Hepatocyte (in vitro differentiated cells): Measurements from ENCODE around the gene PHLDA1. TPM values are rescaled to one million over a fixed set of nuclear protein-coding genes. Genes with fewer than 3 reads are reported as not detected.

Experiments
- DNase-seq: peaks from one replicate; pipeline ENCODE4 v3.0.0-alpha.2; 2016; ENCODE audit warnings: low spot score
- H2AFZ ChIP-seq: fragments of 200-600 bp; sonication (generic); 2 replicates; pipeline ENCODE4 v1.6.0; 2016; ENCODE audit warnings: antibody characterized with exemption, mild to moderate bottlenecking
- H3K27ac ChIP-seq: fragments of 200-600 bp; sonication (generic); 2 replicates; pipeline ENCODE4 v1.5.1; 2016; ENCODE audit warnings: mild to moderate bottlenecking
- H3K27me3 ChIP-seq: fragments of 200-600 bp; sonication (generic); 2 replicates; pipeline ENCODE4 v1.6.1; 2016
- H3K36me3 ChIP-seq: fragments of 200-600 bp; sonication (generic); replicated peaks from 2 replicates; pipeline ENCODE4 v1.5.1; 2016; ENCODE audit warnings: low read depth; ENCODE audit not compliant: insufficient read depth
- H3K4me1 ChIP-seq: fragments of 200-600 bp; sonication (generic); 2 replicates; pipeline ENCODE4 v1.5.1; 2016; ENCODE audit warnings: mild to moderate bottlenecking, moderate library complexity; ENCODE audit not compliant: insufficient read depth
- H3K4me2 ChIP-seq: fragments of 200-600 bp; sonication (generic); 2 replicates; pipeline ENCODE4 v1.6.0; 2016
- H3K4me3 ChIP-seq: fragments of 200-600 bp; sonication (generic); 2 replicates; pipeline ENCODE4 v1.5.1; 2016; ENCODE audit warnings: mild to moderate bottlenecking
- H3K79me2 ChIP-seq: fragments of 200-600 bp; sonication (generic); 2 replicates; pipeline ENCODE4 v1.6.0; 2017; ENCODE audit warnings: mild to moderate bottlenecking
- H3K9me2 ChIP-seq: fragments of 200-600 bp; sonication (generic); replicated peaks from 2 replicates; pipeline ENCODE4 v1.6.0; 2017; ENCODE audit warnings: mild to moderate bottlenecking; ENCODE audit not compliant: insufficient read depth
- H3K9me3 ChIP-seq: fragments of 200-600 bp; sonication (generic); 2 replicates; pipeline ENCODE4 v1.5.1; 2016; ENCODE audit warnings: low read depth, mild to moderate bottlenecking
- H4K20me1 ChIP-seq: fragments of 200-600 bp; sonication (generic); 2 replicates; pipeline ENCODE4 v1.6.0; 2016; ENCODE audit warnings: mild to moderate bottlenecking; ENCODE audit not compliant: insufficient read depth, poor library complexity, severe bottlenecking
- EZH2 ChIP-seq: fragments of 200-600 bp; sonication (generic); IDR thresholded peaks from 2 replicates; pipeline ENCODE4 v1.6.1; 2016; ENCODE audit warnings: antibody characterized with exemption, mild to moderate bottlenecking, borderline replicate concordance
- EZH2phosphoT487 ChIP-seq: fragments of 200-600 bp; sonication (generic); IDR thresholded peaks from one replicate; pipeline ENCODE4 v1.6.1; 2018; ENCODE audit warnings: antibody characterized with exemption, mild to moderate bottlenecking, low read depth, moderate library complexity; ENCODE audit not compliant: unreplicated experiment, severe bottlenecking
- WGBS: methylation state at CpG from one replicate; pipeline ENCODE4 v1.1.6; 2016; ENCODE audit warnings: low lambda C conversion rate; ENCODE audit errors: missing lambda C conversion rate; 5-methylcytosine and 5-hydroxymethylcytosine counted together
- polyA plus RNA-seq: library from polyadenylated mRNA; unstranded; fragments of >200 nt; fragmentation: Nextera tagmentation; extraction: Ambion mirVana; gene quantifications from 2 replicates; pipeline ENCODE4 v1.2.1, GENCODE V29; 2016
- total RNA-seq: library from RNA; depleted of rRNA; stranded (reverse); fragments of >200 nt; gene quantifications from 2 replicates; pipeline ENCODE4 v1.2.3, GENCODE V29; 2014
- TF ChIP-seq, protein P1 (sequence below): fragments of 200-600 bp; sonication (generic); IDR thresholded peaks from 2 replicates; pipeline ENCODE4 v1.5.1; 2016; ENCODE audit warnings: antibody characterized with exemption, mild to moderate bottlenecking; ENCODE audit not compliant: poor library complexity

Gene PHLDA1
- total and polyA plus RNA-seq, 2 experiments from 2014 or later = 29.9 to 50.8 TPM

DNA sequence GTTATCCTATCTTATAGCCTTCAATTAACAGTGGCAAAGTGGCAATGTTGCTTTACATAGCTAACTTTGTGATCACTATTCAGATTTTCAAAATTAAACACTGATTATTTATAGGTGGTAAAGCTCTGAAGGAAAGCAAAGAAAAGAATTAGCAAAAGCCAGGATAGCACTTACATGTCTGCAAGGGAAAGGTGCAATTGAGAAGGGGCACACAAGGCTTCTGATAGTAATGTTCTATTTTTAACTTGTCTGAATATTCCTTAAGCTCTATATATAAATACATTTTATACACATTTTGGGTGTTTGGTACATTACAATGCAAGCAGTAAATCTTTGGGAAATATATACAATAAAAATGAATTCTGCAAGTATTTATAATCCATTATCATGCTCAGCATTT is 42.0 kb upstream of the PHLDA1 start:
- H3K9me3 ChIP-seq = no peaks in the 10 kb centered on the region
- peaks cover 100% of the 10 kb centered on the region for H3K79me2 ChIP-seq
- no peak overlapping the region for H3K27ac ChIP-seq
- no peaks in the 10 kb centered on the region for H3K27me3 ChIP-seq
- H3K4me1 ChIP-seq = no peaks in the 10 kb centered on the region
- no peak overlapping the region for H3K4me2 ChIP-seq
- peaks cover 69% of the 10 kb centered on the region for H4K20me1 ChIP-seq
- TF ChIP-seq EZH2phosphoT487 (no peak), EZH2 (no peak)
- TF ChIP-seq, protein P1, sequence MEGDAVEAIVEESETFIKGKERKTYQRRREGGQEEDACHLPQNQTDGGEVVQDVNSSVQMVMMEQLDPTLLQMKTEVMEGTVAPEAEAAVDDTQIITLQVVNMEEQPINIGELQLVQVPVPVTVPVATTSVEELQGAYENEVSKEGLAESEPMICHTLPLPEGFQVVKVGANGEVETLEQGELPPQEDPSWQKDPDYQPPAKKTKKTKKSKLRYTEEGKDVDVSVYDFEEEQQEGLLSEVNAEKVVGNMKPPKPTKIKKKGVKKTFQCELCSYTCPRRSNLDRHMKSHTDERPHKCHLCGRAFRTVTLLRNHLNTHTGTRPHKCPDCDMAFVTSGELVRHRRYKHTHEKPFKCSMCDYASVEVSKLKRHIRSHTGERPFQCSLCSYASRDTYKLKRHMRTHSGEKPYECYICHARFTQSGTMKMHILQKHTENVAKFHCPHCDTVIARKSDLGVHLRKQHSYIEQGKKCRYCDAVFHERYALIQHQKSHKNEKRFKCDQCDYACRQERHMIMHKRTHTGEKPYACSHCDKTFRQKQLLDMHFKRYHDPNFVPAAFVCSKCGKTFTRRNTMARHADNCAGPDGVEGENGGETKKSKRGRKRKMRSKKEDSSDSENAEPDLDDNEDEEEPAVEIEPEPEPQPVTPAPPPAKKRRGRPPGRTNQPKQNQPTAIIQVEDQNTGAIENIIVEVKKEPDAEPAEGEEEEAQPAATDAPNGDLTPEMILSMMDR = no peak
- H2AFZ ChIP-seq = no peak overlapping the region
- no peak overlapping the region for H3K4me3 ChIP-seq
- no peaks in the 10 kb centered on the region for H3K36me3 ChIP-seq
- no peak for DNase-seq
- no peaks in the 10 kb centered on the region for H3K9me2 ChIP-seq

- Histone ChIP-seq H3K36me3 (no peaks in the 10 kb centered on the region), H3K79me2 (peaks cover 100% of the 10 kb centered on the region), H3K27ac (no peak overlapping the region), H4K20me1 (peaks cover 65% of the 10 kb centered on the region), H3K4me1 (no peaks in the 10 kb centered on the region), H3K27me3 (no peaks in the 10 kb centered on the region), H3K9me3 (no peaks in the 10 kb centered on the region), H3K4me3 (no peak overlapping the region), H3K9me2 (no peaks in the 10 kb centered on the region), H2AFZ (no peak overlapping the region), H3K4me2 (no peak overlapping the region)
- WGBS = 94% methylated on average over 3 of the region's 3 CpGs
- DNase-seq = no peak
- TF ChIP-seq EZH2 (no peak), EZH2phosphoT487 (no peak)
- TF ChIP-seq, protein P1 = no peak
Measured at GRCh38 chr12:76072568-76072967, 41.0 kb upstream of the PHLDA1 start.

DNA sequence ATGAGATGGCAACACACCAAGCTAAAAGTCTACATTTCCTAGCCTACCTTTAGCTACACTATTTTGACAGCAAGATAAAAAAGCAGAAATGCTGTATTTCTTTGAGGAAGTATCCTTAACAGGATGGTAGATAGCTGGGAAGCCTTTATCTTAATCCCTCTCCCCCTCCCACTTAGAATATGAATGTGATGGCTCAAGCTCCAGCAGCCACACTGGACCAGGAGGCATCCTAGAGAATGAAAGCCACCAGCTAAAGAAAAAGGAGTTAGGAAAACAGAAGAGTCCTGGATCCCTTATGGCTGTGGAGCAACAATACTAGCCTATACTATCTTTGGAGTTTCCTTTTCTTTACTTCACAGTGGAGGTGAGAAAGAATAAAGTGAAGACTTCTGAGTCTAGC is 37.8 kb upstream of the PHLDA1 start:
- Histone ChIP-seq H2AFZ (no peak overlapping the region), H3K4me2 (no peak overlapping the region), H3K27ac (no peak overlapping the region), H3K4me3 (no peak overlapping the region), H3K36me3 (no peaks in the 10 kb centered on the region), H3K27me3 (no peaks in the 10 kb centered on the region), H3K9me2 (no peaks in the 10 kb centered on the region), H4K20me1 (peaks cover 33% of the 10 kb centered on the region), H3K79me2 (peaks cover 99% of the 10 kb centered on the region), H3K4me1 (no peaks in the 10 kb centered on the region), H3K9me3 (peaks cover 7% of the 10 kb centered on the region)
- TF ChIP-seq EZH2phosphoT487 = no peak
- TF ChIP-seq, protein P1 = no peak
- no peak for TF ChIP-seq EZH2
- no peak for DNase-seq

DNA sequence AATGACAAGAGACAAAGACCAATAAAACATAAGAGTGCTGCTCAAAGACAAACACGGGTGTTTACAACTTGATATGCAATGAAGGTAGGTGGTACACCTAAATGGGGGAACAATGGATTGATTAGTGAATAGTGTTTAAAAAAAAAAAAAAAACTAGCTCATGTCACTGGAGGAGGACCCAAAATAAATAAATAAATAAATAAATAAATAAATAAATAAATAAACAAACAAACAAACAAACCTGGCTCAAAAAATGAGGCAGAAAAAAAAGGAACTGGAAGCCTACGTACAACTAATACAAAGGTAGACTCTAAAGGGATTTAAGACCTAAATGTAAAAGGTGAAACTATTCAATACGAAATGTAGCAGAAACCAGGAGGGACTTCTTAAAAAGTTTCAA is 34.3 kb upstream of the PHLDA1 start:
- H3K27ac ChIP-seq = no peak overlapping the region
- peak overlapping the region; percentile 2 for H3K4me3 ChIP-seq
- no peaks in the 10 kb centered on the region for H3K36me3 ChIP-seq

More for the DNA sequence above, 34.3 kb upstream of the PHLDA1 start:
- Histone ChIP-seq H3K4me2 (no peak overlapping the region), H3K79me2 (peaks cover 99% of the 10 kb centered on the region), H3K9me2 (no peaks in the 10 kb centered on the region), H3K4me1 (no peaks in the 10 kb centered on the region), H3K9me3 (peaks cover 7% of the 10 kb centered on the region), H4K20me1 (peaks cover 9% of the 10 kb centered on the region), H3K27me3 (no peaks in the 10 kb centered on the region), H2AFZ (no peak overlapping the region)
- 96% methylated on average over 3 of the region's 3 CpGs for WGBS
- DNase-seq = no peak
- TF ChIP-seq, protein P1 = no peak
- TF ChIP-seq EZH2 = no peak
- TF ChIP-seq EZH2phosphoT487 = no peak
